Spleen (tissue), 11 donors: ENCODE results near the gene CCDC88A. TPM values are rescaled to one million over a fixed set of nuclear protein-coding genes. Genes with fewer than 3 reads are reported as not detected.

Experiments used
- DNase-seq: peaks from one replicate; pipeline ENCODE4 v3.0.0-alpha.2; 2020
- H3K27ac ChIP-seq, 8 donors: fragments of 200-600 bp; sonication (generic) in 7 of 8; 1 replicate in 4 of 8; 2 replicates in 4 of 8; pipeline versions ENCODE4 v1.5.0 to v1.8.0; 2016 to 2021; ENCODE audit warnings: inconsistent platforms in 4 of 8, mild to moderate bottlenecking in 4 of 8, moderate library complexity in 1 of 8
- H3K27me3 ChIP-seq, 7 donors: fragments of 200-600 bp; sonication (generic) in 6 of 7; replicated peaks in 1 of 7; 1 replicate in 4 of 7; 2 replicates in 3 of 7; pipeline versions ENCODE4 v1.5.0 to v1.8.0; 2016 to 2021; ENCODE audit warnings: inconsistent platforms in 3 of 7, mild to moderate bottlenecking in 1 of 7
- H3K36me3 ChIP-seq, 6 donors: fragments of 200-600 bp; sonication (generic) in 5 of 6; 1 replicate in 4 of 6; 2 replicates in 2 of 6; pipeline versions ENCODE4 v1.5.0 to v1.8.0; 2016 to 2021; ENCODE audit warnings: inconsistent platforms in 2 of 6
- H3K4me1 ChIP-seq, 6 donors: fragments of 200-600 bp; sonication (generic) in 5 of 6; 1 replicate in 3 of 6; 2 replicates in 3 of 6; pipeline versions ENCODE4 v1.5.0 to v1.8.0; 2016 to 2021; ENCODE audit warnings: inconsistent platforms in 3 of 6
- H3K4me3 ChIP-seq, 8 donors: fragments of 200-600 bp; sonication (generic) in 7 of 8; 1 replicate in 4 of 8; 2 replicates in 4 of 8; pipeline versions ENCODE4 v1.5.0 to v1.8.0; 2016 to 2021; ENCODE audit warnings: inconsistent platforms in 4 of 8, mild to moderate bottlenecking in 4 of 8, moderate library complexity in 2 of 8
- H3K9me3 ChIP-seq, 8 donors: fragments of 200-600 bp; sonication (generic) in 7 of 8; 1 replicate in 4 of 8; 2 replicates in 4 of 8; pipeline versions ENCODE4 v1.5.0 to v1.8.0; 2016 to 2021; ENCODE audit warnings: inconsistent platforms in 4 of 8
- CTCF ChIP-seq, 11 experiments: fragments of 200-600 bp in 7 of 11; fragments of 450-650 bp in 4 of 11; sonication (generic) in 4 of 11; IDR thresholded peaks in 8 of 11; conservative IDR thresholded peaks in 3 of 11; 1 replicate in 7 of 11; 2 replicates in 4 of 11; pipeline versions ENCODE4 v1.4.0 to v1.8.0; 2016 to 2021; ENCODE audit warnings: antibody characterized with exemption in 11 of 11, inconsistent platforms in 4 of 11, mild to moderate bottlenecking in 1 of 11
- POLR2A ChIP-seq, 3 donors: fragments of 450-650 bp; IDR thresholded peaks; one replicate each; pipeline ENCODE4 v1.5.1; 2017; ENCODE audit warnings: antibody characterized with exemption in 3 of 3, mild to moderate bottlenecking in 1 of 3
- POLR2AphosphoS5 ChIP-seq, 3 donors: sonication (generic); formaldehyde crosslinking; IDR thresholded peaks; one replicate each; pipeline ENCODE4 v1.5.1; 2017; ENCODE audit warnings: antibody characterized with exemption in 3 of 3
- WGBS, 5 donors: extraction: QIAGEN DNeasy Blood & Tissue Kit in 3 of 5; methylation state at CpG; one replicate each; pipeline versions ENCODE4 v1.1.5 to v1.1.7; 2013 to 2018; 5-methylcytosine and 5-hydroxymethylcytosine counted together
- intact Hi-C: fragments of 100-400 bp; cut with DNase I; formaldehyde crosslinking; loops from one replicate; pipeline ENCODE4 v1.15.0; 2023; ENCODE audit warnings: low total_unique reads
- polyA plus RNA-seq, 3 donors: library from polyadenylated mRNA; stranded (reverse); fragments of 200-250 nt; gene quantifications; one replicate each; pipeline ENCODE4 v1.2.1, GENCODE V29; 2013
- total RNA-seq, 7 donors: library from RNA; depleted of rRNA in 3 of 7; stranded (reverse); fragments of >200 nt in 3 of 7; fragmentation: NEBNext Ultra II Directional in 4 of 7; extraction: Animal tissue kit (Norgen Biotek cat#: 25700) in 4 of 7; gene quantifications; one replicate each; pipeline versions ENCODE4 v1.1.0 to v1.2.1, GENCODE V29; 2016 to 2021
- donor health status: healthy with polysubstance abuse.
- donor health status: DM: no; HTN: no; CAD: no; lungs with moderate emphysema.
- donor health status: DM: no; HTN: no; CAD: no.
- donor health status: Bipolar disorder and iron deficiency.
- donor health status: healthy.
- donor health status: DM: no; HTN: no; CAD: no.
- donor health status: DM: yes; HTN: yes; CAD: no.

Gene CCDC88A
- total and polyA plus RNA-seq, 10 donors = 16.4 to 130 (median 77.9) TPM

- TF ChIP-seq CTCF (IDR thresholded peaks at IDR 0.05 in 8 of 11, conservative IDR thresholded peaks at IDR 0.05 in 3 of 11) (no peak), POLR2AphosphoS5 (IDR thresholded peaks at IDR 0.05) (no peak), POLR2A (IDR thresholded peaks at IDR 0.05) (no peak)
- Histone ChIP-seq H3K4me3 (no peak overlapping the region), H3K9me3 (peaks cover 0 to 10% (median 0%) of the 10 kb centered on the region in 8 donors), H3K27ac (no peak overlapping the region), H3K4me1 (no peaks in the 10 kb centered on the region), H3K36me3 (peaks cover 0 to 66% (median 8%) of the 10 kb centered on the region in 6 donors), H3K27me3 (no peaks in the 10 kb centered on the region)
- no peak for DNase-seq
- 93 to 99% (median 96%) methylated on average over 3 of the region's 3 CpGs for WGBS, 5 donors
- intact Hi-C loops = no loop called here
Measured at GRCh38 chr2:55327470-55328230, 92.0 kb downstream of the CCDC88A start.

DNA sequence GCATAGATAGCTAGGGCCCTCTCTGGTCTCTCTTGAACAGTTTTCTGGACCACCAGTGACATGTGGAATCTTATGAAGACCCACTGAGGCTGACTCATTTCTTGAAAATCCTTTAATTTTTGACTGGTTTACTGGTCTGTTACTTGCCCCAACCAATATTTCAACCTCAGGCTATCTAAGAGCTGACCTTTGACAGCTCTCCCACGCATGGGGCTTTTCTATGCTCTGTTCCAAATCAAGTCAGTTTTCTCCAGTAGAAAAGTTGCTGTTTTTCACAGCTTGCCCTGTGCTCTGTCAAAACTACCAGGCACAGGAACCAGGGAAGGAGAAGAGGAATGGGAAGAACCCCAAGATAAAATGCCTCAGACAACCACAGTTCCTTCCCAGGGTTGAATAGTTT is 104.7 kb downstream of the CCDC88A start:
- TF ChIP-seq POLR2A (IDR thresholded peaks at IDR 0.05) (no peak), CTCF (IDR thresholded peaks at IDR 0.05 in 8 of 11, conservative IDR thresholded peaks at IDR 0.05 in 3 of 11) (no peak), POLR2AphosphoS5 (IDR thresholded peaks at IDR 0.05) (no peak)
- no peak overlapping the region for H3K27ac ChIP-seq
- WGBS, 5 donors = 83 to 95% (median 85%) methylated on average over 1 of the region's 1 CpG
- intact Hi-C loops = no loop called here
- peaks cover 0 to 93% (median 15%) of the 10 kb centered on the region in 6 donors for H3K36me3 ChIP-seq
- H3K4me1 ChIP-seq = no peaks in the 10 kb centered on the region
- no peak for DNase-seq
- no peaks in the 10 kb centered on the region for H3K27me3 ChIP-seq
- H3K4me3 ChIP-seq = no peak overlapping the region
- no peaks in the 10 kb centered on the region for H3K9me3 ChIP-seq

DNA sequence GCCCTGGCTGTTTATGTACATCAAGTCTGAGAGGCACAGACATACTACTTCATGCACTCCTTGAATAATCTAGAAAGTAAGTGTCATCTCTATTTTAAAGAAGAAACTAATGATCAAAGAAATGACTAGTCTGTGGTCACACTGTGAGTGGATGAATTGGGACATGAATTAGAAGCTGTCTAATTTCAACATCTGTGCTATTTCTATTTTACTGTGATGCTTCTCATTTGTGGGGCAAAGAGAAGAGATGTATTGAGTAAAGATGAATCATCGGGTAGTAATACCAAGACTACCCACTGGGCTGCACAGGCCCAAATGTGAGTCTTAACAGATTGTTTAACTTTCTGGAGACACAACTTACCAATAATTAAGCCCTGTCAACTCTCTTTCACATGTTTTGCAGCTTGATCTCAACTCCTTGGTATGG is 108.2 kb downstream of the CCDC88A start:
- DNase-seq = no peak
- intact Hi-C loops = no loop called here
- Histone ChIP-seq H3K4me1 (peaks cover 0 to 5% (median 0%) of the 10 kb centered on the region in 6 donors), H3K27ac (no peak overlapping the region), H3K9me3 (no peaks in the 10 kb centered on the region), H3K4me3 (no peak overlapping the region), H3K36me3 (peaks cover 0 to 91% (median 9%) of the 10 kb centered on the region in 6 donors), H3K27me3 (no peaks in the 10 kb centered on the region)
- TF ChIP-seq POLR2A (IDR thresholded peaks at IDR 0.05) (no peak), POLR2AphosphoS5 (IDR thresholded peaks at IDR 0.05) (no peak), CTCF (IDR thresholded peaks at IDR 0.05 in 8 of 11, conservative IDR thresholded peaks at IDR 0.05 in 3 of 11) (no peak)
- WGBS, 5 donors = 56 to 85% (median 79%) methylated on average over 1 of the region's 1 CpG

- Histone ChIP-seq H3K9me3 (no peaks in the 10 kb centered on the region), H3K4me3 (no peak overlapping the region), H3K27ac (no peak overlapping the region), H3K27me3 (no peaks in the 10 kb centered on the region), H3K4me1 (peaks cover 0 to 5% (median 0%) of the 10 kb centered on the region in 6 donors), H3K36me3 (peaks cover 0 to 85% (median 7%) of the 10 kb centered on the region in 6 donors)
- intact Hi-C loops = no loop called here
- TF ChIP-seq POLR2A (IDR thresholded peaks at IDR 0.05) = no peak
- DNase-seq = no peak
- WGBS, 5 donors = 65 to 79% (median 73%) methylated on average over 2 of the region's 2 CpGs
Measured at GRCh38 chr2:55309446-55309845, 110.2 kb downstream of the CCDC88A start.
